ENCODE data around the gene ALKBH5.

Gene ALKBH5

GRCh38 chr17:18183334-18184142 is at the start of gene ALKBH5:
ALKBH5 (plus strand) TSS chr17:18183828; CDS start chr17:18184244, 416 bp downstream.
- peak; percentile 96 for DNase-seq

- no peak for DNase-seq
Observed at GRCh38 chr17:18136357-18136756, 47.3 kb upstream of the ALKBH5 start.

GRCh38 chr17:18138065-18138749 is 45.4 kb upstream of the ALKBH5 start:
- DNase-seq, result no peak

GRCh38 chr17:18139092-18139491 is 44.5 kb upstream of the ALKBH5 start:
- DNase-seq, result no peak

- DNase-seq, result no peak
Observed at GRCh38 chr17:18139498-18139897, 44.1 kb upstream of the ALKBH5 start.

- no peak for DNase-seq
Observed at GRCh38 chr17:18139949-18140348, 43.7 kb upstream of the ALKBH5 start.

- no peak for DNase-seq
Observed at GRCh38 chr17:18140648-18141047, 43.0 kb upstream of the ALKBH5 start.

GRCh38 chr17:18141210-18141803 is 42.3 kb upstream of the ALKBH5 start:
- peak; percentile 25 for DNase-seq

- no peak for DNase-seq
Observed at GRCh38 chr17:18142417-18142816, 41.2 kb upstream of the ALKBH5 start.

GRCh38 chr17:18143044-18143936 is 40.3 kb upstream of the ALKBH5 start:
- DNase-seq, result no peak

GRCh38 chr17:18144261-18144660 is 39.4 kb upstream of the ALKBH5 start:
- no peak for DNase-seq

- no peak for DNase-seq
Observed at GRCh38 chr17:18144855-18145254, 38.8 kb upstream of the ALKBH5 start.

GRCh38 chr17:18145811-18146210 is 37.8 kb upstream of the ALKBH5 start:
- no peak for DNase-seq

- no peak for DNase-seq
Observed at GRCh38 chr17:18146259-18146658, 37.4 kb upstream of the ALKBH5 start.

- no peak for DNase-seq
Observed at GRCh38 chr17:18146980-18147379, 36.6 kb upstream of the ALKBH5 start.

- no peak for DNase-seq
Observed at GRCh38 chr17:18148586-18148985, 35.0 kb upstream of the ALKBH5 start.

GRCh38 chr17:18151290-18151689 is 32.3 kb upstream of the ALKBH5 start:
- DNase-seq, result no peak

GRCh38 chr17:18155179-18155578 is 28.4 kb upstream of the ALKBH5 start:
- DNase-seq, result no peak

- DNase-seq, result no peak
Observed at GRCh38 chr17:18156171-18156975, 27.3 kb upstream of the ALKBH5 start.

- DNase-seq, result no peak
Observed at GRCh38 chr17:18156976-18157280, 26.7 kb upstream of the ALKBH5 start.

- no peak for DNase-seq
Observed at GRCh38 chr17:18157354-18157985, 26.2 kb upstream of the ALKBH5 start.
